ENCODE measurements around the gene SLMAP. TPM values are rescaled to one million over a fixed set of nuclear protein-coding genes. Genes with fewer than 3 reads are reported as not detected.

The SLMAP gene
- total and polyA plus RNA-seq, 11 donors, result 96.4 to 534 (median 269) TPM

GRCh38 chr3:57960174-57960505 lies 204.0 kb downstream of the SLMAP start:
- 64 to 84% (median 77%) methylated on average over 4 of the region's 4 CpGs for WGBS, 4 donors
- intact Hi-C loops (cut with DNase I), result no loop called here
- Histone ChIP-seq H3K36me3 (no peaks in the 10 kb centered on the region), H3K4me3 (peak overlapping the region in 2 of 12 donors; percentile 15 to 41), H3K27me3 (no peaks in the 10 kb centered on the region), H3K9me3 (no peaks in the 10 kb centered on the region), H3K27ac (peak overlapping the region in 11 of 12 donors; percentile 64 to 92 (median 82)), H3K4me1 (peaks cover 0 to 46% (median 30%) of the 10 kb centered on the region in 12 donors)
- no peak for ATAC-seq
- TF ChIP-seq CTCF (IDR thresholded peaks at IDR 0.05) (no peak), POLR2A (IDR thresholded peaks at IDR 0.05) (no peak)
- DNase-seq, result no peak

- DNase-seq (no peak), ATAC-seq (no peak)
- Histone ChIP-seq H3K27me3 (no peaks in the 10 kb centered on the region), H3K9me3 (no peaks in the 10 kb centered on the region), H3K27ac (no peak overlapping the region), H3K4me3 (no peak overlapping the region), H3K4me1 (peaks cover 0 to 41% (median 27%) of the 10 kb centered on the region in 12 donors), H3K36me3 (no peaks in the 10 kb centered on the region)
- TF ChIP-seq POLR2A (IDR thresholded peaks at IDR 0.05) (no peak), CTCF (IDR thresholded peaks at IDR 0.05) (no peak)
- 85 to 89% (median 86%) methylated on average over 19 to 21 of the region's 21 CpGs for WGBS, 4 donors
- intact Hi-C loops (cut with DNase I), result no loop called here
Observed at GRCh38 chr3:57961177-57961827, 205.2 kb downstream of the SLMAP start.

GRCh38 chr3:57961828-57962447 lies 205.8 kb downstream of the SLMAP start:
- no peaks in the 10 kb centered on the region for H3K27me3 ChIP-seq
- 78 to 84% (median 82%) methylated on average over 5 of the region's 5 CpGs for WGBS, 4 donors

More at GRCh38 chr3:57961828-57962447, 205.8 kb downstream of the SLMAP start:
- no peak overlapping the region for H3K4me3 ChIP-seq
- intact Hi-C loops (cut with DNase I), result no loop called here
- DNase-seq (no peak), ATAC-seq (no peak)
- TF ChIP-seq CTCF (IDR thresholded peaks at IDR 0.05), result peak in 6 of 12 donors; percentile 15 to 39 (median 30)
- TF ChIP-seq POLR2A (IDR thresholded peaks at IDR 0.05), result no peak
- no peaks in the 10 kb centered on the region for H3K36me3 ChIP-seq
- H3K27ac ChIP-seq, result no peak overlapping the region
- H3K4me1 ChIP-seq, result peaks cover 0 to 34% (median 22%) of the 10 kb centered on the region in 12 donors
- no peaks in the 10 kb centered on the region for H3K9me3 ChIP-seq
